Midbrain (tissue), 1 donor: ENCODE measurements around the gene SLC35F4.
"Not testable (repeated sequence)": the region's sequence is repeated elsewhere in the genome, so short reads cannot be mapped to it uniquely, and the experiment has no call there.

Source experiments
- DNase-seq: peaks from one replicate; lab custom pipeline; 2025; lab: John Stamatoyannopoulos, UW

The SLC35F4 gene

DNA sequence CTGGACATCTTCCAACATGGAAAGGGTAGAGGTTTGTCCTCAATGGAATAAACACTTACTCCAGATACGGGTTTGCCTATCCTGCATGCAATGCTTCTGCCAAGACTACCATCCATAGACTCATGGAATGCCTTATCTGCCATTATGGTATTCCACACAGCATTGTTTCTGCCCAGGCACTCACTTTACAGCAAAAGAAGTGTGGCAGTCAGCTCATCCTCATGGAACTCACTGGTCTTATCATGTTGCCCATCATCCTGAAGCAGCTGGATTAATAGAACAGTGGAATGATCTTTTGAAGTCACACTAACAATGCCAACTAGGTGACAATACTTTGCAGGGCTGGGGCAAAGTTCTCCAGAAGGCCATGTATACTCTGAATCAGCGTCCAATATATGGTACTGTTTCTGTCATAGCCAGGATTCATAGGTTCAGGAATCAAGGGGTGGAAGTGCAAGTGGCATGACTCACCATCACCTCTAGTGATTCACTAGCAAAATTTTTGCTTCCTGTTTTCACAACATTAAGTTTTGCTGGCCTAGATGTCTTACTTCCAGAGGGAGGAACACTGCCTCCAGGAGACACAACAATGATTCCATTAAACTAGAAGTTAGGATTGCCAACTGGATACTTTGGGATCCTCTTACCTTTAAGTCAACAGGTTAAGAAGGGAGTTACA, 140.4 kb downstream of the SLC35F4 start:
- no peak for DNase-seq

DNA sequence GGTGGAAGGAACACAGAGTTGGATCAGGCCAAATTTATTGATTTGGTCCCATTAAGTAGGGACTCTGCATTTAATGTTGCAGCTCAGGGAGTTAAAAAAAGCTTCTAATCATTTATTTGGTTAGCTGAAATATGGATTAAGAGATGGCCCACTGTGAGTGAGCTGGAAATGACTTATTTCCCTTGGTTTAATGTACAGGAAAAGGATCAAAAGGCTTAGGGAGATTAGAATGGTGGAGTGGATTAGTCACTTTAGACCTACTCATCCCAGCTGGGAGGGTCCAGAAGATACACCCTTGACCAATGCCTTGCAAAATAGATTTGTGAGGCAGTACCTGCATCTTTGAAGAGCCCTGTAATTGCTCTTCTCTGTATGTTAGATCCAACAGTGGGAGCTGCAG, 143.8 kb downstream of the SLC35F4 start:
- not testable (repeated sequence) for DNase-seq

DNA sequence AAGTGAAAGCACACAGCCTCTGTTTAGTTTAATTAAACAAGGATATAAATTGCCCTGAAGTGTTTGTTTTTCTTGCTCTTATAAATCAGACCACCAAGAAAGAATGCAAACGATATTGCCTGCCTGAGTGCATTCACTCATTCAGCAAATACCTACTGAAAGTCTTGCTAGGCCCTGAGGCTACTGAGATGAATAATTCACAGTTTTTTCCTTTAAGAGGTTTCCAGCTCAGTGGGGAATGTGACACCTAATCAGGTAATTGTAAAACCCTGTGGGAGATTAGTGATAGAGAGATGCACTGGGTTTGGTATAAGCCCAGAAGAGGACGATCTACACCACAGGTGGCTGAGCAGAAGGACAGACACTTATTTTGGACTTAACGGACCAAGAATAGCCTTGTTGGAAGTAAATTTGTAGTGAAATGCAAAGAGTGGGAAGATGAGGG, 151.4 kb downstream of the SLC35F4 start:
- DNase-seq = no peak

DNA sequence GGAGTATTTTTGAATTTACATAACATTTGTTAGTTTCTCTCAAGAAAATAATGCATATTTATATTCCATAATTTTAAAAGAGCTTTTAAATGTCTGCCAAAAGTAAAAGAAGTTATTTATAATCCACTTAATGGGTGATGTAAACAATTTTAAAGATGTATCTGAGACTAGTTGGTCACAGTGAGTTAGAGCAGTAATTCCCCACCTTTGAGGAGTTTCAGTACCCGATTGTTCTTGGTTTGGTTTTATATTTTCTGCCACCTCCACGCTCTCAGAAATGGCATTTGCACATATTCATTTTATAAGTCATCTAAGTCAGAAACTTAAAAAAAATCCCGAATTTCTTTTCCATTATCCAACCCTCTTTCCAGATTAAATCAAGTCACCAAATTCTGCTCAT, 153.2 kb downstream of the SLC35F4 start:
- DNase-seq = no peak

DNA sequence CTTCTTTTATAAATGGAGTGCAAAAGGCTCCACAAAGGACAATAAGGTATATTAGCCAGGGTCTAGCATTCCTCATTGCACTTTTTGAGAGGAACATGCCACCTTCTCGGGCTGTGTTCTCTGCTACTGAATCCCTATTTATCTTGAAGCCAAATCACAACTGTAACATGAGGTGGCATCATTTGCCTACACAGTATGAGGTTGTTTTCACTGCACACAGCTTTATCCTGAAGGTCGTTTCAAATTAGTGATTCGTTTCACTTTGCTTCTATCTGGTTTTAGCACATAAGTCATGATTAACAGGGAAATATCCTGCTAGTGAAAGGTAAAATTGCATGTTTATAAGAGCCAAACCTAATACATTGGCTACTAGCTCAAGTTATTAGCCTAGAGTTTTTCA, 153.8 kb downstream of the SLC35F4 start:
- no peak for DNase-seq

DNA sequence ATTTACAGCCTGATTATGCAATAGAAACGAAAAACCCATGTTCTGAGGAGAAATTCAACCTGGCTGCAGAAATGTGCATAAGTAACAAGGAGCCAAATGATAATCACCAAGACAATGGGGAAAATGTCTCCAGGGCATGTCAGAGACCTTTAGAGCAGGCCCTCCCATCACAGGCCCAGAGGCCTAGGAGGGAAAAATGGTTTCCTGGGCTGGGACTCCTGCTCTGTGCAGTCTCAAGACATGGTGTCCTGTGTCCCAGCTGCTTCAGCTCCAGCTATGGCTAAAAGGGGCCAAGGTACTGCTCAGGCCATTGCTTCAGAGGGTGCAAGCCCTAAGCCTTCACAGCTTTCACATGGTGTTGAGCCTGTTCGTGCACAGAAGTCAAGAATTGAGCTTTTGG, 156.0 kb downstream of the SLC35F4 start:
- DNase-seq = no peak

DNA sequence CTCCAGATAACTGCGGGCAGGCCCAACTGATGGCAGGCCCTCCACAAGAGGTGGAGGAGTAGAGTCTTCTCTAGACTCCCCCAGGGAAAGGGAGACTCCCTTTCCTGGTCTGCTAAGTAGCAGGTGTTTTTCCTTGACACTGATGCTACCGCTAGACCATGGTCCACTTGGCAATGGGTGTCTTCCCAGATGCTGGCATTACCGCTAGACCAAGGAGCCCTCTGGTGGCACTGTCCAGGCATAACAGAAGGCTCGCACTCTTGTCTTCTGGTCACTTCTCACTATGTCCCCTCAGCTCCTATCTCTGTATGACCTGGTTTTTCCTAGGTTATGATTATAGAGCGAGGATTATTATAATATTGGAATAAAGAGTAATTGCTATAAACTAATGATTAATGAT, 156.8 kb downstream of the SLC35F4 start:
- DNase-seq = not testable (repeated sequence)

DNA sequence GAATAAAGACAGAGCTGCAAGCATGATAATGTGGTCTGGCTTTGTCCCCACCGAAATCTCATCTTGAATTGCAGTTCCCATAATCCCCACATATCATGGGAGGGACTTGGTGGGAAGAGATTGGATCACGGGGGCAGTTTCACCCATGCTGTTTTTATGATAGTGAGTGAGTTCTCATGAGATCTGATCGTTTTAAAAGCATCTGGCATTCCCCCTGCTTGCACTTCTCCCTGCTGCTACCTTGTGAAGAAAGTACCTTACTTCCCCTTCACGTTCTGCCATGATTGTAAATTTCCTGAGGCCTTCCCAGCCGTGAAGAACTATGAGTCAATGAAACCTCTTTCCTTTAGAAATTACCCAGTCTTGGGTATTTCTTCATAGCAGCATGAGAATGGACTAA, 158.7 kb downstream of the SLC35F4 start:
- no peak for DNase-seq

DNA sequence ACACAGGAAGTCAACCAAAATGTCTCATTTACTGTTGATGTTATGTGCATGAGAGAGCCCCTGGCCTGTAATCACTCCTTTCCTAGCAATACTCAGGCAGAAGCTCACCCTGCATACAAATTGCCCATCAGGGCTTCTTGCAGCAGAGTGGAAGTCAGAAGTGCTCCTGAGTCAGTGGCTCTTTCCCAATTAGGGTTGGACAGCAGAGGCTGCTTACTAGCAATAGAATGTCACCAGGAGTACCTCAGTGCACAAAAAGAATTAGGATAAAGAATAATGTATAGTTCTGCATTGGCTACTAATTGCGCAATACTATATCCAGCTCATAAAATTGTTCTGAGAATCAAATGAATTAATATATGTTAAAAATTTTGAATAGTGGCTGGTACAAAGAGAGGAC, 161.1 kb downstream of the SLC35F4 start:
- DNase-seq = no peak

DNA sequence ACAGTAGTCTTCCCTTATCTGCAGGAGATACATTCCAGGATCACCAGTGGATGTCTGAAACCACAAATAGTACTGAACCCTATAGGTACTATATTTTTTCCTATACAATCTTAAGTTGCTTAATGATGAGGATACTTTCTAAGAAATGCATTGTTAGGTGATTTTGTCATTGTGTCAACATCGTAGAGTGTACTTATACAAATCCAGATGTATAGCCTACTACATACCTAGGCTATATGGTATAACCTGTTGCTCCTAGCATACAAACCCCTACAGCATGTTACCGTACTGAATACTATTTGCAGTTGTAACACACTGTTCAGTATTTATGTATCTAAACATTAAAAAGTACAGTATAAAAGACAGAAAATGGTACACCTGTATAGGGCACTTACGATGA, 165.9 kb downstream of the SLC35F4 start:
- no peak for DNase-seq

DNA sequence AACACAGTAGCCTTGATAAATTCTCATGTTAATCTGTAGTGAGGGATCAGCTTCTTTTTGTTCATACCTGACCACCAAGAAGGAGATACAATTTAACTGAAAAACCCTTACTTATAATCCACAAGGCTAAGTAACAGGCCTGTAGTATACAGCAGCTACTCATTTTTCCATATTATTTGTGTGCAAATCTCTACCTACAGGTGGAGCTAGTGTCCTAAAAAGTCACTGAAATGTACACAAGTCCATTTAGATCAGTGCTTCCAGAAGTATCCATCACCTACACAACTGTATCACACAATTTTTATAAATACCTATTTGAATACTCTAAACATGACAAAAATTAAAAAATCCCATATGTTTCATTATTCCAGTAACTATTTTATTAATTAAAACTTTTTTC, 173.2 kb downstream of the SLC35F4 start:
- DNase-seq = no peak

DNA sequence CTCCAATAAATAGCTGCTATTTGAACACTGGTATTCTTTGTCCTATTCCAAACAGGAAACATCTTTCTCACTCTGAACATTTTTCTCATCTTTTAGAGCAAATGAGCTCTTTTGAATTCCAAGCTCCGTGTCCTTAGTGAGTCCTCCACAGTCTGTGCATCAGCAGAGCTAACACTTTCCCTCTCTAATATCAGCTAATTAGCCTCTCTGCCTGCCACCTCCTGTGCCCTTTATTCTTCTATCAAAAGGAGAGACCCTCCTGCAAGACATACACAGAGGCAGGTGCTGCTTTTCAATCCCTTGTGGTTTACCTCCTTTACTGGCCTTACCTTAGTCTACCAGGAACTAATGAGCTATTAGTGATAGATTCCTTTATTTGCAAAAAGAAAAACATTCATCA, 178.5 kb downstream of the SLC35F4 start:
- DNase-seq = no peak

DNA sequence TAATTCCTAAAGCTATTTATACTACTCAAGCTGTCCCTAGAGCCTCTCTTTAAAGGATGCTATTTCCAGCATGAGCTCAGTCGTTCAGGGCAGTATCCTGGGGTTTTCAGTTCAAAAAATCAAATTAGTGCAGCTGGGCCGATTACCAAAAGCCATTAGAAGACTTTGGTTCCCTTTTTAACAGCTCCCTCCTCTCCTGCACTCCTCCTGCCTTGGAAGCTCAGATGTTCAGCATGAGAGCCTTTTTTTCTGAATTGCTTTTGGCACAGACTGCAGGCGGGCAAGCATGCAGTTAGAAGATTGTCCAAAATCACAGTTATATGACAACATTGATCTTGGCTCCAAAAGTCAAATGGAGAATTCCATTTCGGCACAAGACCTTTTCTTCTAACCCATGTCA, 179.6 kb downstream of the SLC35F4 start:
- DNase-seq = no peak

DNA sequence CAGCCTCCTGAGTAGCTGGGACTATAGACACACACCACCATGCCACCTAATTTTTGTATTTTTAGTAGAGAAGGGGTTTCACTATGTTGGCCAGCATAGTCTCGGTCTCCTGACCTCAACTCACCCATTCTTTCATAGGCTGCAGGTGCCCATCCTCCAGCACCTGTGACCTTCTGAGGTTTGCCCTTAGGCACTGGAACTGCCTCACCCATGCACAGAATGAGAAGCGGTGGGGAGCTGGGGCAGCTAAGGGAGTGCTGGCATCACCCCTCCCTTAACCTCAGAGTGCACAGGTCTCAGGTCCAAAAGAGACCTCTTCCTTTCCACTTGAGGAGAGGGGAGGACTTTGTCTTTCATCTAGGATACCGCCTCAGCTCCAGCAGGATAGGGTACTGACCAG, 194.9 kb downstream of the SLC35F4 start:
- DNase-seq = no peak

DNA sequence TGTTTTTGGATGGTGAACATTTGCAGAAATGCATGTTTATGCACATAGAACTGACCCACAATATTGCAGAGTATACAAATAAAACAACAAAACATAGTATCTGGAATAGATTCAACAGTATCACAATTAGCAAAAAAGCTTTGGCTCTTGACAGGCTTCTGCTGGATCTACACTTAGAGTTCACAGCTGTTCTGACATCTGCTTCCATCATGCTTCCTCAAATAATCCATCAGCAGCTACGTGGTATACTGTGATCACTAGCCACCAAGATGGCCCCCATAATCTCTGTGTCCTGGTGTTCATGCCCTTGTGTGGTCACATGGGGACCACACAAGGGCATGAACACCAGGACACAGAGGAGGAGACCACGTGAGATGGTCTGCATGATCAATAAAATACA, 205.7 kb downstream of the SLC35F4 start:
- DNase-seq = no peak

DNA sequence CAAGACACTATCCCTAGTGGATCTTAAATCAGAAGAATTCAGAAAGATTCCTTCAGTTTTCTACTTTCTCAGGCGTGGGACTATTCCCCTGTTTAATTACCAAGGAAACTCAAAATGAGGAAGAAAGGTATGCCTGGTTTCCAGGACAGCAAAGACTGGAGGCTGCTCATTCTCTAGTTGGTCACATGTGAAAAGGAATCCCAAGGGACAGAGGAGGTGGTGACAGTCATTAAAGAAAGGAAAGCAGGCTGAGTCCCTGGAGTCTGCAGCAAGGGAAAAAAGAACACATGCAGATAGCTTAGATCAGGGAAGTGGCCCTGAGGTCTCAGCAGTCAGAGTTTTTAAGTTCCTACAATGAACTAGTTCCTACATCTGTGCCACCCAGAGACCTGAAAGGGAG, 206.8 kb downstream of the SLC35F4 start:
- no peak for DNase-seq

DNA sequence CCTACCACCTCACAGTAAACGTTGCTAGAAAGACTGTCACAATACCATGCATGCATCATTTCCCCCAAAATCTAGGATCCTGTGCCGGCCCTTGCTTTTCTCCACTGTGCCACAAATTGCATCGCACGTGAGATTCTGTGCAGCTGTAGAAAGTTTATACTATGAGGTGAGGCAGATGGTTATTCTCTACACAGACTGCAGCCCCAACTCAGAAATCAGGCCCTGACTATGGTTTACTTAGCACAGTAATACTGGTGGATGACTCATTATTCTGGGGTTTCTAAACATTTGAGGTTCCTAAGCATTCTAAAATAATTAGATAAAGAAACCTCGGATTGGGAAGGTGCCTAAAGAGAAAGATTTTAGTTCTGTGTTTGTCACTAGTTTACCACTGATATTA, 208.4 kb downstream of the SLC35F4 start:
- DNase-seq = no peak

DNA sequence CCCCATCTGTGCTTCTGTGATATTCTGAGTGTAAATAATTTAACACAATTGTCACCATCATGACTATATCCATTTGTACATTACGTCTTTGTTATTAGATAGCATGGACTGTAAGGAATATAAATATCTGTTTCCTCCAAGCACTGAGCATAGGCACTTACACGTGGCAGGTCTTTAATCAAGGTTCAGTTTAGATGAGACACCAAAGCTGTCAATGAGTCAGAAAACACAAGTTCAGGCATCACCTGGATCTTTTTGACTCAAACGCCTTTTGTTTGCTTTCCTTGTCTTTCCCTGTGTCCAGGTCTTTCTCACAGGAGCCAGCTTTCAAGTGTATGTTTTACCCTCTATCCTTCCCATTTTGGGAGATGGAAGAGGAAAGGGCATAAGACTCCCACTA, 209.0 kb downstream of the SLC35F4 start:
- no peak for DNase-seq

DNA sequence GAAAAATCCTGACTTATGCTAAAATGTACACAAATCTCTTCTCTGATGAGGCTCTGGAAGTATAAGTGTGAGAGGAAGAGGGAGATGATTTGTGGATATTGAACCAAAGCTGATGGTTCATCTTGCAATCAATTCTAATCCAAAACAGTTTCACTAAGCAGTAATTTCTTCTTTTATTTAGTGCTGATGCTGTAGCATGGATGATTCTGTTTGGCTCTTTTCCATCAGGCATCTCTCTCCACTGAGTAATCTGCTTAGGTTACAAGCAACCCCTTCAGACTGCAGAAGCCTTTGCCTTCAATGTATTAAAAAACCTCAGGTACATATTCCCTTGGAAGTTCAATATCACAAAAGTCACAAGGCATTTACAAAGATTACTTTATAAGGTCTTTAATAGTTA, 213.1 kb downstream of the SLC35F4 start:
- DNase-seq = no peak

DNA sequence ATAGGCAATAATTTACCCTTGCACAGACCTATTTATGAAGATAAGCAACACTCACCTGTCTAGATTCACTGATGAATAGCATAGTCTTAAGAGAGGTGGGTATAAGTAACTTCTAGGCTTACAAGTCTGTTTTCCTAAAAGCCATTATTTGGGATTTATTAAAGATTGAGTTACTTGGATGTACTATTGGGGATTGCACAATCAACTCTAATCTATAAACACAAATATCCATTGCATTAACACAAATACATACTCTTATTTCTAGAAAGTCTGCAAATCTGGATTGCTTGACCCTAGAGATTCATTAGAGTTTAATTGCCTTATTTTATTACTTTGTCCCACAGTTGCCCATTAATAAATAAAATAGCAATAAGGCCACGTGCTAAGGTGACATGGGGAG, 224.1 kb downstream of the SLC35F4 start:
- DNase-seq = no peak

DNA sequence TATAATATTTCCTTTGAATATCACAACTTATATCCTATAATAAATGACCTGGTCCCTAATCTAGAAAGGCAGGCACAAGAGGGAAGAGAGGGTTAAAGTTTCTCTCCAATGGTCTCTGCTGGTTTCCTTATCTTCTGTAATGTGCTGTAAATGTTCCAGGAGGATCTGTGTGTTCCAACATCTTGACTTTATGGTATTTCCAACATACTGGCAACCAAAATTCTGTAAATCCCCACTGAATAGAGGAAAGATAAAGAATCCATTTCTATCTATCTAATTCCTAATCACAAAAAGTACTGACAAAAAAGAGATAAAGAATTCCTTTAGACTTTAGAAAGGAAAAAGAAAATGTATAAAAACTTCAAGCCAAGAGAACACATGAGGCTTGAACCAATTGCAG, 225.9 kb downstream of the SLC35F4 start:
- no peak for DNase-seq

DNA sequence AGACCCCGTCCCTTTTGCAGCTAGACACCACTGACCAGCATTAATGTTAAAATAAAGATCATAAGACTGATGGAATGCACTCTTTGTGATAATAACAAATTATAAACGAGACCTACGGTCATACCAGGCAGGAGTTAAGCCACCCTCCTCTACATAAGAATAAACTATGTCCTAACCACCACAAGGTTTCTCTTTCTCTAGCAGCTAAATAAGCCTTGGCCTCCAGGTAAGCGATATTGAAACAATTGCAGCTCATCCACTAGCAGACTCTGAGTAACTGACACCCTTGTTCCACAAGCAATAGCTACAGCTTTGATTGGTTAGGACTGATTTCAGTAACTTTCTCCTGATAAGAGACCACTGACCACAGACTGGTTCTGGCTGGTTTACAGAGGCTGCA, 228.0 kb downstream of the SLC35F4 start:
- DNase-seq = no peak

DNA sequence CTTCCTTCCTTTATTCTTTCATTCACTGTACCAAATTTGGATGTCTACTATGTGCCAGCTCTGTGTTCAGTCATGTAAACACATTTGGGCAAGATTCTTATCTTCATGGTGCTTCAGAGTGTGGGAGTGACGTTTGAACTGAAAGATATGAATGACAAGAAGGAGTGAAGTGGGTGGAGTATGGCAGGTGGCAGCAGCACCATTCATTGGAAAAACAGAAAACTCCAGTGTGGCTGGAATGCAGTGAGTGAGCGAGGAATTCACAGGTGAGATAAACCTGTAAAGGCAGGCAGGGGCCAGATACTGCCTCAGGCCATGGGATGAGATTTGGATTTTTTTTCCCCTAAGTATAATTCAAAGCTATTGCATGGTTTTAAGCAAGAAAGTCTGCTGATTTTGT, 231.6 kb downstream of the SLC35F4 start:
- no peak for DNase-seq

DNA sequence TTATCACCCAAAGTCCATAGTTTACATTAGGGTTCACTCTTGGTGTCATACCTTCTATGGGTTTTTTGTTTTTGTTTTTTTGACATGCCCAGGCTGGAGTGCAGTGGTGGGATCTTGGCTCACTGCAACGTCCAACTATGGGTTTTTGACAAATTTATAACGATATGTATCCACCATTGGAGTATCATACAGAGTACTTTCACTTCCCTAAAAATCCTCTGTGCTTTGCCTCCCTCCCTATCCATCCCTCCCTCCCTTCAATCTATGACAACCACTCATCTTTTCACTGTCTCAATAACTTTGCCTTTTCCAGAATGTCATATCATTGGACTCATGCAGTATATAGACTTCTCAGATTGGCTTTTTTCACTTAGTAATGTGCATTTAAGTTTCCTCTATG, 233.2 kb downstream of the SLC35F4 start:
- no peak for DNase-seq

DNA sequence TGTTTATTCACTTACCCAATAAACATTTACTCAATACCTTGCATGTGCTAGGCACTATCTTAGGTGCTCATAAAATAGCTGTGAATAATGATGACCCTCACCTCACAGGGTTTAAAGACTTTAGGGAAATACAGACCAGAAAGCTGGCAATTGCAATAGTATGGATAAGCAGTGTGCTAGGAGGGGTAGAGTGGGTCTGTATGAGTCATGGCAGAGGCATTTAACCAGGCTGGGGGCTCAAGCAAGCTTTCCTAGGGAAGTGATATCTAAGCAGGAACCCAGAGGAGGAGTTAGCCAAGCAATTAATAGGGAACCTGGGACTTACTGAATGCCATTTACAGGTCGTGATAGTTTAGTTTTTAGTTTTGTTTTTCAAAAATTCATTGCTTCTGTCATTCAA, 248.4 kb downstream of the SLC35F4 start:
- no peak for DNase-seq
